GM18909 (cell line): Measurements from ENCODE around the gene MAP3K1.
"Not testable (repeated sequence)": the region's sequence is repeated elsewhere in the genome, so short reads cannot be mapped to it uniquely, and the experiment has no call there.

Source experiments
- ATAC-seq: cut with Tn5 transposase; IDR thresholded peaks from one replicate; pipeline ENCODE4 v1.9.1; 2021; ENCODE audit warnings: mild to moderate bottlenecking; ENCODE audit not compliant: unreplicated experiment, poor library complexity

MAP3K1 gene

DNA sequence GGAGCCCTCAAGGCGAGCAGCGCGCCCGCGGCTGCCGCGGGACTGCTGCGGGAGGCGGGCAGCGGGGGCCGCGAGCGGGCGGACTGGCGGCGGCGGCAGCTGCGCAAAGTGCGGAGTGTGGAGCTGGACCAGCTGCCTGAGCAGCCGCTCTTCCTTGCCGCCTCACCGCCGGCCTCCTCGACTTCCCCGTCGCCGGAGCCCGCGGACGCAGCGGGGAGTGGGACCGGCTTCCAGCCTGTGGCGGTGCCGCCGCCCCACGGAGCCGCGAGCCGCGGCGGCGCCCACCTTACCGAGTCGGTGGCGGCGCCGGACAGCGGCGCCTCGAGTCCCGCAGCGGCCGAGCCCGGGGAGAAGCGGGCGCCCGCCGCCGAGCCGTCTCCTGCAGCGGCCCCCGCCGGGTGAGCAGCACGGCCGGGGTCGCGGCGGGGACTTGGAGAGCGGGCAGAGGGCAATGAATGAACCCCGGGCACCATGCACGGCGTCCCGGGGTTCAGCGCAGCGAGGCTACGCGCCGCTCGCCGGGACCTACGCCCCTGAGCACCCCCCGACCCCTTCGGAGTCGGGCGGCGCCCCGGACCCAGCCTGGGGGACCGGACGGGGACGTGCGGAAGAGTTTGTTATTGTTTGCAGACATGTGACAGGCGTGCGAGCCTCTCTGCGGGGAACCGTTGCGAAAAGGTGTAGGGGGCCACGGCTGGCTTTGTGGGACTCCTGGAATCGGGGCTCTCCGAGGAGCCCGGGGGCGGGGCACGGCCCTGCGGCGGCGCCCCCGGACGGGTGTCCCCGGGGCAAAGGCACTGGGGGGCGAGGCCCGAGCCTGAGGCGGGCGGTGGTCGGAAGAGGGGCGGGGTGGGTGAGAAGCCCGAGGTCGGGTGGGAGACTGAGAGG, 553 bp downstream of the MAP3K1 start:
- peak; percentile 39 for ATAC-seq

DNA sequence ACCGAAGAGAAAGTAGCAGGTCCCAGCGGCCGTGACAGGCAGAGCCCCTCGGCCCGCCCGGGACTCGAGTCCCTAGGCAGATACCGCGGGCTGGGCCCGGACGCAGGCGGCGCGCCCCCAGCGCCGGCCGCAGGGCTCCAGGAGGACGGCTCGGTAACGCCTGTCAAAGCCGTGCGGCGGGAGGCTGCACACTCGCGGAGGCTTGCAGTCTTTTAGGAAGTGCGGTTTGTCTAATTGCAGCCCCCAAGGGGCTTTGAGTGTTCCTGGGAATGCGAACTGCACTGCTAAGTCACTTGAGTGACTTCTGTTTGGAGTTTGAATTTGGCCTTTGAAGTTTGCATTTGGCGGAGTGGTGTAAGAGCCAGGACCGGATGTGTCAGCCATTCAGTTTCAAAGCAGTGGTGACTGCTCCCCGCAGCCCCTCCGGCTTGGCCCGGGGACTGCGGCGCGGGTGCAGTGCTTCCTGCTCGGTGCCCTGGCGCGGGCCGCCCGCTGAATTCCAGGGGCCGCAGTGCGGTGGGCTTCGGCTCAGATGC, 1.3 kb downstream of the MAP3K1 start:
- ATAC-seq = peak; percentile 51

DNA sequence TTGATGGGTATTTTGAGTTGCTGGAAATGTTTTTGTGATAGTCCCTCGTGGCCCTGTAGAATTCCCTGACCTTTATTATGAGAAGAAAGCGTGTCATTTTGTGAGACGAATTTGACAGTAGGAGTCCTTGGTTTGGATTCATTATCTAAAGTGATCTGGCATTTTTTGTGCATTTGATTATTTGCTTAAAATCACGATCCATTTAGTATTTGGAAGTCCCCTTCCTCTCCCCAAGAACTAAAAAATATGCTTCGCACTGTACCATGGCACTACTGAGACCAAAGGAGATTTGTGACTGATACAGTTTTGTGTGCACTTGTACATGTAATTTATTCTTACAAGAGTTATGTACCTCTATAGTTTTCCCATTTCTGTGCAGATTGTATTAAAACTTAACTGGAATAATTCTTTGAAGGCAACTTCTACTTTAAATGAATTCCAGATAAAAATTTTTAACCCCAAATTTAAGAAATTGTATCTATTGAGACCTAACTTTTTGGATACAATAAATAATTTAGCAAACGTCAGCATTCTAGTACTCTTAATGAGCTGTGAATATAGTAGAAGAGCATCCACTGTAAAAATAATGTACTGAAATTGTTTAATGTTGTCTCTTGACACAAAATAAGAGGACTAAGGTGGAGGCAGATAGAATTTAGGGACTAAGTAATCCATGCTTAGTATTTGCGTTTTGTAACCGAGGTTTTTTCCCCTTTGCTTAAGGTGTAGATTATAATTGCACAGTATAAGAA, 2.1 kb downstream of the MAP3K1 start:
- ATAC-seq = no peak

DNA sequence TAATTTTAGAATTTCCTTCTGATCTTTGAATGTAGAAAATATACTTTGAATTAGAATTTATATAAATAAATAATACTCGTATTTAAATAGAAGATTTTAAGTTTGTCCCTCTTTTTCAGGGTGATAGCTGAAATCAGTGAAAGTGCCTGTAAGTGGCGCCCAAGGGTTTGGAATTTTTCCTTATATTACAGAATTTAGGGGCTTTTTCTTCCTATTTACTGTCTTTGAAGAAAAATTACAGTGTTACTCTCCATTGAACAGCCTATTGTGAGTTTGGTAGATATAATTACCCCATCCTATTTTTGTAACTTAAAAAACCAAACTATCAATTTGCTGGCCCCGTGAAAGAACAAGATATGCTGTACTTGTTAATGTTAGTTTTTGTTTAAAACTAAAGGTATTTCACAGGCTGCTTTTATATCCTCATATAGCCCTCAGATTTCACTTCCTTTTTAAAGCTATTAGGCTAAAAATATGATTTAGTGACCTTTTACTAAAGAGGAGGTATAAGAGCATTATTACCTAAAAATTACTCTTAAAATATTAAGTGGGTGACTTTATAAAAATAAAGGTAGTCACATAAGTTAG, 3.2 kb downstream of the MAP3K1 start:
- no peak for ATAC-seq

DNA sequence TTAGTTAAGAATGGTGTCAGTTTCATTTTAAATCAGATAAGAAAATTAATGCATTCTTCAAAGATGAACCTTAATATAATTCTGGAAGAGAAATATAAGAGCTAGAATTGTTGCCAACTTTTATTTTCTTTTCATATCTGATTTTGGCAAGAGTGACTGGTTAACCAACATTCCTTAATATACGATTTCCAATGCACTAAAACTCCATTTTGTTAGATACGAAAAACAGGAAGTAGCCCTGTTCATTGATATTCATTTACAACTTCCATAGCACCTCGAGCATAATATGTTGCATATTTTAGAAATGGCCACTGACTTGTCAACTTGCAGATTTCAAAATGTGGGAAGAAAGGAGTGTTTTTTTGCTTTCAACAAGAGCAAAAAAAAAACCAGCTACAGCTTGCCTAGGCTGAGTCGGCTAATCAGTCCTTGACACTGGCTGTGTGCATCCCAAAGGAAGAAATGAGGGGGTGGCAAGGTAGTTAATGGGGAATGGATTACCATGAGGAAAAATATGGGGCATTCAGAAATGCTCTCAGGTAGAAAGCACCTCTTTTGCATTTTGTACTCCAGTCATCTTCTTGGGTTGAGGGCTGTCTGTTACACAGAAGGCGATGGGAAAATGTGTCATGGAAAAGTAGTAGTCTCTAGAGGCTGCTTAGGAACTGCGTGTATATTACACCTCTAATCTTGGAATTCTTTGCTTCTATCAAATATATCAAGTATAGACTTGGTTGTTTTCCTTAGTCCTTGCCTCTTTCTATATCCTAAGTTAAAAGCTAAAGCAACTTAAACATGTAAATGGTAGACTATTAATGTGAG, 3.9 kb downstream of the MAP3K1 start:
- ATAC-seq = no peak

DNA sequence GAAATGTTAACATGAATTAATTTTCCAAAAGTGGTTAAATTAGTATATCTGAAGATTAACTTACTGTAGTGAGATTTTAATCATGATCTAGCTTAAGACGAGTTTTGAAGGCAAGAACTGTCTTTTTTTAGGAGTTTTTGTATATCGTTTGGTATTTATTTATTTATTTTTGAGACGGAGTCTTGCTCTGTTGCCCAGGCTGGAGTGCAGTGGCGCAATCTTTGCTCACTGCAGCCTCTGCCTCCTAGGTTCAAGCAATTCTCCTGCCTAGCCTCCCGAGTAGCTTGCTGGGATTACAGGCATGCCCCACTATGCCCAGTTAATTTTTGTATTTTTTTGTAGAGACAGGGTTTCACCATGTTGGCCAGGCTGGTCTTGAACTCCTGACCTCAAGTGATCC, 6.5 kb downstream of the MAP3K1 start:
- ATAC-seq = not testable (repeated sequence)

DNA sequence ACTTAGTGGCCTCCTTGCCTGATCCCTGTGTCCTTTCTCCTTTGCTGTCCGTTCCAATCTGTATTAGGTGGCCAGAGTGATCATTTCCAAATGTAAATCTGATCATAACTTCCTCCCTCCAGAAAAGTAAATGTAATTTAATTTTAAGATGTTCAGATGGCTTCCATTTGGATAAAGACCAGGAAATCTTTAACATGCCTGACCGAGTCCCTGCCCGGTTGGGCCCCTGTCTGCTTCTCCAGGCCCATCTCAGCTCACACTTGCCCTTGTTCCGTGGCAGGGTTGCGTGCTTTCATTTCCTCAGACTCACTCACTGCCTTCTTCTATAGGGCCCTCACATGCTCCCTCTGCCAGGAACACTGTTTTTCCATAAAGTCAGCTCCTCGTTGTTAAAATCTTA, 7.6 kb downstream of the MAP3K1 start:
- no peak for ATAC-seq

DNA sequence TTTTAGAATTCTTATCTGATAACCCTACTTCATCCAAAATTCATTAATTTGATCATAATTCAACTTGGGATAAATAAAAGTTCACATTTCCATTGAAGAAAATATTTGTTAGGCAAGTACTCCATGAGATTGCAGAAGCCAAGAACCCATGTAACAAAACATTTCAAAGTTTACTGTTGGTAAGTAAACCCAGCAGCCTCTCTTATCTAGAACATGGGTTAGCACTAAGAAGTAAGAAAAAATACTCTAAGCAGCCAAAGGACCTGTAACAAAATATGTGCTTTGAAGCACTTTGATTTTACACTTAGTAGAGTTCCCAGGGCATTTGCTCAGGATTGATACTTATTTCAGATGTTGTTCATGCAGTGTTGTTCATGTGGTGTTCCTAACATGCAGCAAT, 8.7 kb downstream of the MAP3K1 start:
- no peak for ATAC-seq

DNA sequence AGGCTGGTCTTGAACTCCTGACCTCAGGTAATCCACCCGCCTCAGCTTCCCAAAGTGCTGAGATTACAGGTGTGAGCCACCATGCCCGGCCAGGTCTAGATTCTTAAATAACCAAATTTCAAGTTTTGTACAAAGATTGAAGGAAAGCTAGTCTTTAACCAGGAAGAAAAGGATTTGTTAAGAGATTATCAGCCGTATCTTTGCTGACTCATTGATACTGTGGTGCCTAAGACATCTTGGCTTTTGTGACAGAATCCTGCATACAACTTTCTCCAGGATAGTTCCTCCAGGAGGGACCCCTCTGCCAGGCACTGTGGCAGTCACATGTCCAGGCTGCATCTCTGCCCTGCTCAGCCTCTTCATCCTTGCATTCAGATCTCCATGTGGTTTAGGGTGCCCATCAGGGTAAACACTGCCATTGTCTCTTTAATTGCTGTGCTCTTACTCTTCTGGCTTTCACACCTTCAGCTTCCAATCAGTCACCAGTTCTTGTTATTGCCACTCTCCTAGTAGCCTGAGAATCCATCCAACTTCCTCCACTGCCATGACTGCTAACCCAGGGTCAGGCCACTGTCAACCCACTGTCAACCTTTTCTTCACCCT, 10.0 kb downstream of the MAP3K1 start:
- no peak for ATAC-seq

DNA sequence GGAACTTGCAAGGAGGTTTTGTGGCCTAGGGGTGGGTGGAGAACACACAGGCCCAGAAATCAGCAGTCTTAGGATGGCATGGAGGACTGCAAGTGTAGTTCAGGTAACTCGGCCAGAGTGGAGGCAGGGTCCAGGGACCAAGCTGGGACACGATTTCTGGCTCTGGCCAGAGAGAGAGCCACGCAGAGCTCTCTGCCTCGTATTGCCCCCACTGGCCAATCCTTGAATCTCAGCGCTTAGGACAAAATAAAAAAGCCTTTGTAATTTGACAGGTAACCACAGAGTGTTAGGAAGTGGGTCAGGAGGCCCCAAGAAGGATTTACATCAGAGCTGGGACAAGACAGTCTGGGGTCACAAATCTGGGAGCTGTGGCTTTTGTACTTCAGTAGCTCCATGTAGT, 11.7 kb downstream of the MAP3K1 start:
- no peak for ATAC-seq

DNA sequence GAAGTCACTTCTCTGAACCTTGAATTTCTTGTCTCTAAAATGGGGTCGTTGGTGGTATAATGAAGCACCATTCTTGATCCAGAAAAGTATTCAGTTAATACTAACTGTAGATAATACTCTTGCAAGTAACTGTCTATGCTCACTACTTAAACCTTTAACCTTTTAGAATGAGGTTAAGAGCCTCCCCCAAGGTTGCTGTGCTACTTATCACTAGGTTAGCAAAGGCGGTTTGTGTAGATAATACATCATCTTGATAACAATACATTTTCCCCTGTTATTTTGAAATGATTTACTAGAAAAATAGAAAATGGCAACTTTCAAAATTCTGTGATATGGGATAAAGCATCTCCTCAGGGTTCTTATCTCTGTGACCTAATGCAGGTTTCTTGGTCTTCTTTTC, 12.6 kb downstream of the MAP3K1 start:
- no peak for ATAC-seq

DNA sequence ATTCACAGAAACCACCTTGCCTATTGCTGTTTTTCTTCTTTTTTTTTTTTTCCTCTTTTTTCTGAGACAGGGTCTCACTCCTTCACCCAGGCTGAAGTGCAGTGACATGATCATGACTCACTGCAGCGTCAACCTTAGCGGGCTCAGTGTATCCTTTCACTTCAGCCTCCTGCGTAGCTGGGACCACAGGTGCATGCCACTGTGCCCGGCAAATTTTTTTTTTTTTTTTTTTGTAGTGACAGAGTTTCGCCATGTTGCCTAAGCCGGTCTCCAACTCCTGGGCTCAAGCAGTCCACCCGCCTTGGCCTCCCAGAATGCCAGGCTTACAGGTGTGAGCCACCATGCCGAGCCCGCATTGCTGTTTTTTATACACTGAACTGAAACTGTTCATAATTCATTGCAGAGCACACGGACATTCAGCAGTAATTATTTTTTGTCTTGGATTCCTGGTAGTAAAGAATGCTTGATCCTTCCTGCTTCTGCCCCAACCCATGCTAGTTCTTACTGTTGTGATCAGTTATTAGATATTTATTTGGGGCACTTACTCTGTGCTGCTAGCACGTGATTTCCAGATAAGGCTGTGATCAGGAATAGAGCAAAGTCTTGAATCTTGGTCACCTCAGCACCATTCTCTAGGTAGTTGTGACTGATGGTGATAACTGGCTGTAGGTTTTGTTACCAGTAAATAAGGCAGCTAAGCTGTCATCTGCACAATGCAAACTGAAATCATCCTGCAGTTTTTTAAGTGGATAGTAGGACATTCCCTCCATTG, 14.0 kb downstream of the MAP3K1 start:
- no peak for ATAC-seq

DNA sequence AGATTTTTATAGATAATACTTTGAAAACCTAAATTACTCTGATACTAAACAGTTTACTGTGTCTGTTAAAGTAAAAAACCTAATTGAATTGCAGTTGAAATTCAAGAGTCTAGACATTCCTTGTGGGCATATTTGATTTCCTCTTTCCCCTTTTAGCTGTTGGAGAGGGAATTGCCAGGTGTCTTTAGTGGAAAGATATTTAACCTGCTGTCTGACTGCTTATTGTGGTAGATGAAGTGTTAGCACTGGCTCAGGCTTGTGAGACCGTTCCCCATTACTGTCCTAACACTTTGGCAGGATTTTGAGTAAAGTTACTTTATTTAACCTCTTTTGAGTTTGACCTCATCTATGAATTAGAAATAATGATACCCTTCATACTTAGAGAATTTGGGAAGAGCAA, 16.4 kb downstream of the MAP3K1 start:
- ATAC-seq = no peak

DNA sequence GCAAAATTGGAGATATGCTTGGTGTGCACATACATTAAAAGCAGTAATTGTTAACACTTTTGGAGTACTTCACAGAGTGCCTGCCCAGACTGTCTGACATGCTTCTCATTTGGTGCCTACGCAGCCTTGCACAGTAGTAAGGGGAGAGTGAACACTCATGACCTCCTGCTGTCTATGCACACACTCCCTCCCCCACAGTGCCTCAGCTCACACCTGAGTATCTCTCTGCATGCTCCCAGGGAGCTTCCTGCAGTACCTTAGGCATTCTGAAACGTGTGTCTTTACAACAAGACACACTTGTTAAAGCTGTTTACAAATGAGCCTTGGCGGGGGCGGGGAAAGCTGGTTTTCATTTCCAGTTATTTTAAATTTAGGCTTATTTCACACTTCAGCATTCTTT, 18.0 kb downstream of the MAP3K1 start:
- no peak for ATAC-seq

DNA sequence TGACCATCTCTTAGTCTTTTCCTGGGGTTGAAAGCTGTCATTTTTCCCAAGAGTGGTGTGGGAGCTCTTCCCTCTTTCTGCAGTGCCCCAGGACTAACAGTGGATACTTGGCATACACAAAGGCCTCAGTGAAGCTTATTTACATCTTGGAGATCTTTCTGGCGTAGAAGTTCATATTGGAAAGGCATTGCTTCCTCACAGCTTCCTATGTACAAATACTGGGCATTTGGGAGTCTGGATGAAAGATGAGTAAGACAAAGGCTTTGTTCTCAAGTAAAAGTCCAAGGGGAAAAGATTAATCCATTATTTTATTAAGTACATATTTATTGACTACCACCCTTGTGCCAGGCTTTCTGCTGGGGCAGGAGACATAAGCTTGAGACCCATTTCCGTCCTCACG, 22.0 kb downstream of the MAP3K1 start:
- ATAC-seq = no peak

DNA sequence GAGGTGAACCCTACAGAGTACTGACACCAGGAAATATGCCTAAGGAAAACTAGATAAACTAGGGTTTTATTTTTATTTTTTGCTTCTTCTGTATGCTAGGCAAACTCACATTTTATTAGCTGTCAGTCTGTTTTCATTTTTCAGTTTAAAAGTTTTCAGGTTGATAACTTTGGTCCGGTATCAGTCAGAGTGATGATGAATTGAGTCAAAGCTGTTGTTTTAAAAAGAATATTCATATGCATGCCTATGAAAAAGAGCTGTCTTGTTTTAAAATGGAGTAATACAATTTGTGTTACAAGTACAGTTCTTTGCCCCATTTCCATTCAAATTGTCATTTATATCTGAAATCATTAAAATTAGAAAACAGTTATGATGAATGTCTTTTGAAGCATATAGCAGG, 22.6 kb downstream of the MAP3K1 start:
- no peak for ATAC-seq

DNA sequence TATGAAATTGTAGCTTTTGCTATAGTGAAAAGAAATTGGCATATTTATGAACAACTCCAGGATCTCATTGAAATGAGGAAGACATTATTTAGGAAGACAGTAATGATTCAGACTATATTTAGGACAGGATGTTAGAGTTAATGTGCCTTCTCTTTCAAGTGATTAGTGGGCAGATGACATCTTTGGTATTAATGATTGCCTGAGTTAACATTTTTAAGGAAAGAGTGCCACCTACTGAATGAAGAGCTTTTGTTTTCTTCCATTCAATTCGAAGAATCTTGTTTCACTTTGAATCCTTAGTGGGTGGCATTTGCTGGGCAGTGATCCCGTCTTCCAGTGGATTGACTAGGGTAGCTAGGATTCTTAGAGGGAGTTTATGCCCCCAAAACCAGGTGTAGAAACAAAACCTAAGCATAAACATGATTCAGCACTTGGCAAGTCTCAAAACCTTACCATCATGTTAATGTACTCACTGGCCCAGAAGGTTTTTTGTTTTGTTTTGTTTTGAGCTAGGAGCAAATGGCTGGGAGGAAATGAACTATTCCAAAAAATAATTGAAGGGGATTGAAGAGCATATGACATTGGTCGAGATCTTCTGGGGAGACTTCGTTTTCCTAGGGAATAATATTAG, 23.2 kb downstream of the MAP3K1 start:
- ATAC-seq = peak; percentile 65

DNA sequence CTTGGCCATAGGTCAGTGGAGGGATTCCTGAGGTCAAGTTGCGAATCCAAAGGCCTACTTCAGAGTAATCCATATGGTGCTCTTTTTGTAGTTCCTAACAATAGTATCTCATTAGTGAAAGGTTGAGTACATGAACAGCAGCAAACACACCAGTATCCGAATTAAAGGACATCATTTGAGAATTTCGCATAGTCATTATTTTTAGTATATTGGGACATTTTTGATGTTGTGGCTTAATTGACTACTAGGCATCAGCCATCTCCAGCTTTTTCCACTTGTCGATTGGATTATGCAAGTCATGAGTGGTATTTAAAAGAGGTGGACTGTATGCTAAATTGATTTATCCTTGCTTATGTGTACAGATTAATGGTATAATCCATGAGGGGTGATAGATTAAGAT, 23.7 kb downstream of the MAP3K1 start:
- ATAC-seq = no peak

DNA sequence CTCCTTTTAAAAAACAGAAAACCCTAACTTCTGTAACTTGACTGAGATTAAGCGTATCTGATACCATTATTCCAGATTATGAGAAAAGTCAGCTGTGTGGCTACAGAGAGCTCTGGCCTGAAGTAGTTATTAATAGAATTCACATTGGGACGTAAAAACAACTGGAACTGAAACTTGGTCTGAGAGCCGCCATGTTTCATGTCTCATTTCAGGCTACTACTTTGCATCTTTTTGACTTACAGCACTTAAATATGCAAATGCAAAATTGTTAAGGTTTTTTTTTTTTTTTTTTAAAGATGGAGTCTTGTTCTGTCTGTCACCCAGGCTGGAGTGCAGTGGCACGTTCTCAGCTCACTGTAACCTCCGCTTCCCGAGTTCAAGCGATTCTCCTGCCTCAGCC, 25.2 kb downstream of the MAP3K1 start:
- ATAC-seq = no peak
